Common myeloid progenitor, CD34-positive (primary cell): Measurements from ENCODE around the gene DGLUCY.
"Not testable (repeated sequence)": the region's sequence is repeated elsewhere in the genome, so short reads cannot be mapped to it uniquely, and the experiment has no call there.

Source experiments
- CTCF ChIA-PET: fragments of 350-600 bp; sonication (Branson Sonifier 250); formaldehyde crosslinking; loops from one replicate; lab custom pipeline; 2021; ENCODE audit warnings: antibody characterized with exemption; lab: Charles Lee
- POLR2A ChIA-PET: fragments of 350-600 bp; sonication (Branson Sonifier 250); formaldehyde crosslinking; loops from one replicate; lab custom pipeline; 2021; ENCODE audit warnings: antibody characterized with exemption; lab: Charles Lee
- DNase-seq, 3 donors: peaks; one replicate each; pipeline versions ENCODE4 v3.0.0 to v3.0.0-alpha.2; 2013
- H3K27ac ChIP-seq, 2 experiments: 1 replicate in 1 of 2; 2 replicates in 1 of 2; pipeline ENCODE4 v1.7.0; 2013; ENCODE audit warnings: inconsistent platforms in 2 of 2, low read length in 2 of 2, mild to moderate bottlenecking in 2 of 2, low read depth in 1 of 2, moderate library complexity in 1 of 2; ENCODE audit not compliant: severe bottlenecking in 2 of 2, insufficient read depth in 1 of 2, poor library complexity in 1 of 2
- H3K27me3 ChIP-seq, 5 experiments: replicated peaks in 2 of 5; 1 replicate in 3 of 5; 2 replicates in 2 of 5; pipeline versions ENCODE4 v1.6.1 to v1.7.0; 2013; ENCODE audit warnings: low read length in 4 of 5, mild to moderate bottlenecking in 2 of 5, moderate library complexity in 2 of 5, inconsistent platforms in 1 of 5; ENCODE audit not compliant: insufficient read depth in 5 of 5, control insufficient read depth in 4 of 5
- H3K36me3 ChIP-seq, 4 experiments: 1 replicate in 2 of 4; 2 replicates in 2 of 4; pipeline versions ENCODE4 v1.6.1 to v1.7.0; 2013; ENCODE audit warnings: low read length in 3 of 4, control low read depth in 1 of 4, mild to moderate bottlenecking in 1 of 4; ENCODE audit not compliant: control insufficient read depth in 4 of 4, insufficient read depth in 4 of 4
- H3K4me1 ChIP-seq, 4 experiments: 1 replicate in 3 of 4; 2 replicates in 1 of 4; pipeline versions ENCODE4 v1.6.1 to v1.7.1; 2013; ENCODE audit warnings: low read length in 3 of 4, mild to moderate bottlenecking in 3 of 4, control low read depth in 1 of 4, inconsistent platforms in 1 of 4, moderate library complexity in 1 of 4; ENCODE audit not compliant: control insufficient read depth in 4 of 4, insufficient read depth in 4 of 4; ENCODE audit errors: control extremely low read depth in 1 of 4
- H3K4me3 ChIP-seq, 7 experiments: 1 replicate in 4 of 7; 2 replicates in 3 of 7; pipeline versions ENCODE4 v1.5.1 to v1.7.0; 2013; ENCODE audit warnings: mild to moderate bottlenecking in 7 of 7, low read length in 6 of 7, moderate library complexity in 6 of 7, inconsistent platforms in 2 of 7, low read depth in 2 of 7, control low read depth in 1 of 7; ENCODE audit not compliant: insufficient read depth in 4 of 7, control insufficient read depth in 1 of 7; ENCODE audit errors: extremely low read depth in 1 of 7
- H3K9me3 ChIP-seq, 5 experiments: 1 replicate in 4 of 5; 2 replicates in 1 of 5; pipeline versions ENCODE4 v1.6.1 to v1.7.1; 2013; ENCODE audit warnings: low read length in 4 of 5, mild to moderate bottlenecking in 2 of 5, inconsistent platforms in 1 of 5, low read depth in 1 of 5, moderate library complexity in 1 of 5; ENCODE audit not compliant: control insufficient read depth in 4 of 5, insufficient read depth in 2 of 5; ENCODE audit errors: control extremely low read depth in 1 of 5
- WGBS: methylation state at CpG from one replicate; pipeline ENCODE4 v1.1.5; 2013; ENCODE audit not compliant: insufficient coverage; 5-methylcytosine and 5-hydroxymethylcytosine counted together

DGLUCY gene

GRCh38 chr14:91156142-91156666, 42.3 kb downstream of the DGLUCY start:
- WGBS, result 89% methylated on average over 3 of the region's 9 CpGs
- Histone ChIP-seq H3K4me1 (peaks cover 0 to 23% (median 12%) of the 10 kb centered on the region in 4 experiments), H3K36me3 (peaks cover 22 to 56% (median 37%) of the 10 kb centered on the region in 4 experiments)
- DNase-seq, H3K4me3 ChIP-seq, H3K27ac ChIP-seq, H3K27me3 ChIP-seq, POLR2A ChIA-PET, H3K9me3 ChIP-seq: not testable (repeated sequence)
- CTCF ChIA-PET, result interaction anchor here (1.7 kb wide), 1 partner anchor 18 kb away, joined by 10 read pairs; no protein-coding TSS in a partner anchor

- Histone ChIP-seq H3K36me3 (peaks cover 26 to 62% (median 44%) of the 10 kb centered on the region in 4 experiments), H3K4me1 (peaks cover 0 to 22% (median 12%) of the 10 kb centered on the region in 4 experiments)
- H3K9me3 ChIP-seq, H3K27ac ChIP-seq, DNase-seq, POLR2A ChIA-PET, H3K4me3 ChIP-seq, H3K27me3 ChIP-seq: not testable (repeated sequence)
- CTCF ChIA-PET, result interaction anchor here (1.7 to 1.8 kb wide), 2 partner anchors 17 to 256 kb away, joined by 5 to 10 read pairs; no protein-coding TSS in a partner anchor
These were observed 43.0 kb downstream of the DGLUCY start for GRCh38 chr14:91156877-91157276.

- no peaks in the 10 kb centered on the region for H3K9me3 ChIP-seq
- no peak overlapping the region for H3K4me3 ChIP-seq
- no peak for DNase-seq
- peaks cover 26 to 67% (median 49%) of the 10 kb centered on the region in 4 experiments for H3K36me3 ChIP-seq
- CTCF ChIA-PET, result interaction anchor here (0.6 to 2.4 kb wide), 7 partner anchors 14 to 258 kb away, joined by 3 to 8 read pairs (median 4); no protein-coding TSS in a partner anchor
- H3K27ac ChIP-seq, result no peak overlapping the region
- no peaks in the 10 kb centered on the region for H3K27me3 ChIP-seq
- 100% methylated on average over 1 of the region's 2 CpGs for WGBS
- POLR2A ChIA-PET, result interaction anchor here (0.6 kb wide), 1 partner anchor 500 kb away, joined by 3 read pairs; no protein-coding TSS in a partner anchor
- peaks cover 0 to 13% (median 10%) of the 10 kb centered on the region in 4 experiments for H3K4me1 ChIP-seq
These were observed 44.4 kb downstream of the DGLUCY start for GRCh38 chr14:91158091-91158790.

- no peak for DNase-seq
- no peaks in the 10 kb centered on the region for H3K9me3 ChIP-seq
- ChIA-PET POLR2A (no interaction called here), CTCF (interaction anchor here (2.4 to 8.8 kb wide), 2 partner anchors 15 kb away, joined by 8 to 66 read pairs; no protein-coding TSS in a partner anchor)
- H3K36me3 ChIP-seq, result peaks cover 29 to 69% (median 51%) of the 10 kb centered on the region in 4 experiments
- H3K27ac ChIP-seq, result no peak overlapping the region
- WGBS, result 100% methylated on average over 2 of the region's 6 CpGs
- H3K4me1 ChIP-seq, result peaks cover 0 to 13% (median 10%) of the 10 kb centered on the region in 4 experiments
- no peak overlapping the region for H3K4me3 ChIP-seq
- no peaks in the 10 kb centered on the region for H3K27me3 ChIP-seq
These were observed 45.3 kb downstream of the DGLUCY start for GRCh38 chr14:91159182-91159581.

GRCh38 chr14:91159906-91160305, 46.0 kb downstream of the DGLUCY start:
- H3K9me3 ChIP-seq, result no peaks in the 10 kb centered on the region
- no peak overlapping the region for H3K27ac ChIP-seq
- peaks cover 30 to 76% (median 58%) of the 10 kb centered on the region in 4 experiments for H3K36me3 ChIP-seq
- H3K4me1 ChIP-seq, result peaks cover 0 to 8% (median 5%) of the 10 kb centered on the region in 4 experiments
- H3K4me3 ChIP-seq, result no peak overlapping the region
- no peak for DNase-seq
- no peaks in the 10 kb centered on the region for H3K27me3 ChIP-seq
- CTCF ChIA-PET, result interaction anchor here (0.8 to 8.8 kb wide), 4 partner anchors 15 to 258 kb away, joined by 3 to 66 read pairs (median 6); no protein-coding TSS in a partner anchor
- POLR2A ChIA-PET, result no interaction called here
- 94% methylated on average over 5 of the region's 6 CpGs for WGBS

GRCh38 chr14:91163316-91163715, 49.4 kb downstream of the DGLUCY start:
- Histone ChIP-seq H3K4me1 (no peaks in the 10 kb centered on the region), H3K4me3 (no peak overlapping the region), H3K27me3 (no peaks in the 10 kb centered on the region), H3K27ac (no peak overlapping the region), H3K36me3 (peaks cover 36 to 90% (median 69%) of the 10 kb centered on the region in 4 experiments), H3K9me3 (no peaks in the 10 kb centered on the region)
- WGBS, result over 99% methylated on average over 12 of the region's 14 CpGs
- POLR2A ChIA-PET, result no interaction called here
- DNase-seq, result no peak
- CTCF ChIA-PET, result interaction anchor here (0.8 to 8.8 kb wide), 4 partner anchors 10 to 261 kb away, joined by 3 to 66 read pairs (median 9); no protein-coding TSS in a partner anchor
